Neural progenitor cell (in vitro differentiated cells): ENCODE results near the gene HECTD2. TPM values are rescaled to one million over a fixed set of nuclear protein-coding genes. Genes with fewer than 3 reads are reported as not detected.
"Not testable (repeated sequence)": the region's sequence is repeated elsewhere in the genome, so short reads cannot be mapped to it uniquely, and the experiment has no call there.

Experiments
- DNase-seq: peaks from one replicate; pipeline ENCODE4 v3.0.0-alpha.2; 2016; ENCODE audit warnings: low spot score
- H2AFZ ChIP-seq: fragments of 200-600 bp; sonication (generic); replicated peaks from 2 replicates; pipeline ENCODE4 v1.6.1; 2016; ENCODE audit warnings: antibody characterized with exemption
- H3F3A ChIP-seq: fragments of 200-600 bp; sonication (generic); 2 replicates; pipeline ENCODE4 v1.6.1; 2016; ENCODE audit warnings: antibody characterized with exemption, low read depth
- H3K27ac ChIP-seq: fragments of 200-600 bp; sonication (generic); 2 replicates; pipeline ENCODE4 v1.5.1; 2016; ENCODE audit warnings: mild to moderate bottlenecking
- H3K27me3 ChIP-seq: fragments of 200-600 bp; sonication (generic); 2 replicates; pipeline ENCODE4 v1.6.1; 2016; ENCODE audit warnings: mild to moderate bottlenecking, moderate library complexity
- H3K36me3 ChIP-seq: fragments of 200-600 bp; sonication (generic); 2 replicates; pipeline ENCODE4 v1.5.1; 2016
- H3K4me1 ChIP-seq: fragments of 200-600 bp; sonication (generic); 2 replicates; pipeline ENCODE4 v1.6.1; 2016; ENCODE audit warnings: mixed run types
- H3K4me2 ChIP-seq: fragments of 200-600 bp; sonication (generic); 2 replicates; pipeline ENCODE4 v1.6.1; 2016
- H3K4me3 ChIP-seq: fragments of 200-600 bp; sonication (generic); 2 replicates; pipeline ENCODE4 v1.5.1; 2016
- H3K79me2 ChIP-seq: fragments of 200-600 bp; sonication (generic); 2 replicates; pipeline ENCODE4 v1.6.1; 2016; ENCODE audit warnings: low read depth
- H3K9ac ChIP-seq: fragments of 200-600 bp; sonication (generic); 2 replicates; pipeline ENCODE4 v1.6.1; 2016
- H3K9me3 ChIP-seq: fragments of 200-600 bp; sonication (generic); 2 replicates; pipeline ENCODE4 v1.5.1; 2016; ENCODE audit warnings: low read depth
- H4K20me1 ChIP-seq: fragments of 200-600 bp; sonication (generic); 2 replicates; pipeline ENCODE4 v1.6.1; 2016; ENCODE audit warnings: low read depth
- H3K27ac Mint-ChIP-seq: 3 replicates; pipeline ENCODE4 v1.8.0; 2021; ENCODE audit warnings: mixed read lengths
- H3K27me3 Mint-ChIP-seq: 2 replicates; pipeline ENCODE4 v1.8.0; 2022; ENCODE audit warnings: low read depth, mild to moderate bottlenecking, inconsistent platforms, moderate library complexity, mixed read lengths; ENCODE audit not compliant: insufficient read depth
- H3K36me3 Mint-ChIP-seq: 3 replicates; pipeline ENCODE4 v1.8.0; 2021; ENCODE audit warnings: mixed read lengths
- H3K4me1 Mint-ChIP-seq: 3 replicates; pipeline ENCODE4 v1.8.0; 2021; ENCODE audit warnings: mixed read lengths
- H3K4me3 Mint-ChIP-seq: 3 replicates; pipeline ENCODE4 v1.8.0; 2021; ENCODE audit warnings: mild to moderate bottlenecking, moderate library complexity, mixed read lengths
- H3K9me3 Mint-ChIP-seq: 3 replicates; pipeline ENCODE4 v1.8.0; 2020; ENCODE audit warnings: mixed read lengths
- CTCF ChIP-seq: fragments of 200-600 bp; sonication (generic); IDR thresholded peaks from 2 replicates; pipeline ENCODE4 v1.5.1; 2017; ENCODE audit warnings: antibody characterized with exemption, mild to moderate bottlenecking
- EZH2 ChIP-seq: fragments of 200-600 bp; sonication (generic); IDR thresholded peaks from 2 replicates; pipeline ENCODE4 v1.6.1; 2017; ENCODE audit warnings: antibody characterized with exemption, mild to moderate bottlenecking, moderate library complexity
- EZH2phosphoT487 ChIP-seq: fragments of 200-600 bp; sonication (generic); IDR thresholded peaks from 2 replicates; pipeline ENCODE4 v1.6.1; 2017; ENCODE audit warnings: antibody characterized with exemption
- total RNA-seq: library from RNA; depleted of rRNA; stranded (reverse); fragments of >200 nt; gene quantifications from 2 replicates; pipeline ENCODE4 v1.2.3, GENCODE V29; 2015; ENCODE audit warnings: low replicate concordance

HECTD2 gene
- total RNA-seq, 1 donor from 2014 or later: 51.5 TPM

GRCh38 chr10:91369978-91370589 is 40.1 kb upstream of the HECTD2 start:
- H3K4me3 ChIP-seq, H3K36me3 ChIP-seq, H3K4me1 ChIP-seq, H3K4me1 Mint-ChIP-seq, H3K27me3 ChIP-seq, H3K4me2 ChIP-seq, H3K79me2 ChIP-seq, H3K36me3 Mint-ChIP-seq, H3K9ac ChIP-seq, H3F3A ChIP-seq, H3K9me3 ChIP-seq, DNase-seq, H2AFZ ChIP-seq, H3K27me3 Mint-ChIP-seq, H3K27ac Mint-ChIP-seq, H3K27ac ChIP-seq, H3K4me3 Mint-ChIP-seq, H4K20me1 ChIP-seq: not testable (repeated sequence)
- TF ChIP-seq CTCF: peak; percentile 44
- peaks cover 25% of the 10 kb centered on the region for H3K9me3 Mint-ChIP-seq

- no peaks in the 10 kb centered on the region for H4K20me1 ChIP-seq
- no peak overlapping the region for H3K4me2 ChIP-seq
- peaks cover 2% of the 10 kb centered on the region for H3K27me3 Mint-ChIP-seq
- DNase-seq: no peak
- H3K9me3 ChIP-seq: peaks cover 11% of the 10 kb centered on the region
- H3K36me3 Mint-ChIP-seq: no peaks in the 10 kb centered on the region
- H3K27me3 ChIP-seq: no peaks in the 10 kb centered on the region
- no peaks in the 10 kb centered on the region for H3K4me1 ChIP-seq
- no peak overlapping the region for H3K9ac ChIP-seq
- no peak overlapping the region for H3K4me3 ChIP-seq
- H3F3A ChIP-seq: no peaks in the 10 kb centered on the region
- H3K9me3 Mint-ChIP-seq: peaks cover 28% of the 10 kb centered on the region
- H3K27ac Mint-ChIP-seq: no peak overlapping the region
- H3K79me2 ChIP-seq: no peaks in the 10 kb centered on the region
- H2AFZ ChIP-seq: no peak overlapping the region
- TF ChIP-seq EZH2phosphoT487 (no peak), CTCF (no peak), EZH2 (no peak)
- no peak overlapping the region for H3K4me3 Mint-ChIP-seq
- no peaks in the 10 kb centered on the region for H3K4me1 Mint-ChIP-seq
- no peaks in the 10 kb centered on the region for H3K36me3 ChIP-seq
- no peak overlapping the region for H3K27ac ChIP-seq
Observed at GRCh38 chr10:91374052-91374451, 36.1 kb upstream of the HECTD2 start.

GRCh38 chr10:91378061-91378460 is 32.1 kb upstream of the HECTD2 start:
- TF ChIP-seq EZH2phosphoT487 (no peak), CTCF (no peak), EZH2 (no peak)
- H3K4me3 Mint-ChIP-seq: no peak overlapping the region
- no peaks in the 10 kb centered on the region for H3K79me2 ChIP-seq
- no peaks in the 10 kb centered on the region for H3K27me3 ChIP-seq
- H3K9ac ChIP-seq: no peak overlapping the region
- no peak overlapping the region for H3K4me2 ChIP-seq
- H3K4me1 ChIP-seq: peaks cover 14% of the 10 kb centered on the region
- H3K36me3 ChIP-seq: no peaks in the 10 kb centered on the region
- no peak overlapping the region for H3K27ac Mint-ChIP-seq
- H3K27ac ChIP-seq: no peak overlapping the region
- DNase-seq: no peak
- H3K9me3 ChIP-seq: peaks cover 11% of the 10 kb centered on the region
- peaks cover 24% of the 10 kb centered on the region for H3K4me1 Mint-ChIP-seq
- no peaks in the 10 kb centered on the region for H3F3A ChIP-seq
- H3K9me3 Mint-ChIP-seq: peaks cover 23% of the 10 kb centered on the region
- H3K4me3 ChIP-seq: no peak overlapping the region
- peaks cover 6% of the 10 kb centered on the region for H3K27me3 Mint-ChIP-seq
- no peaks in the 10 kb centered on the region for H4K20me1 ChIP-seq
- H3K36me3 Mint-ChIP-seq: no peaks in the 10 kb centered on the region
- no peak overlapping the region for H2AFZ ChIP-seq
